ENCODE results near the gene CRLF2. TPM values are rescaled to one million over a fixed set of nuclear protein-coding genes. Genes with fewer than 3 reads are reported as not detected.

The CRLF2 gene
- total and polyA plus RNA-seq, 2 experiments from 2014 or later = not detected

GRCh38 chrX:1144293-1144692 lies 68.2 kb downstream of the CRLF2 start:
- no peak for TF ChIP-seq CTCF (IDR thresholded peaks at IDR 0.05; ENCODE audit: low read depth, low read length)
- H3K27me3 ChIP-seq = no peaks in the 10 kb centered on the region
- no peak for DNase-seq (ENCODE audit: low read depth in 1 of 2, low spot score in 1 of 2)

More at GRCh38 chrX:1144293-1144692, 68.2 kb downstream of the CRLF2 start:
- Histone ChIP-seq H3K27ac (no peak overlapping the region), H3K9me3 (ENCODE audit: low read depth) (no peaks in the 10 kb centered on the region), H3K36me3 (no peaks in the 10 kb centered on the region), H3K4me1 (ENCODE audit: low read depth) (no peaks in the 10 kb centered on the region), H3K4me3 (no peak overlapping the region)

Other genes starting within 250 kb of the CRLF2 start
- gene CSF2RA, start 56.2 kb upstream of the CRLF2 start, total RNA-seq = 1.9 and 2.1 TPM in 2 replicates
- 2.4 TPM in 2 replicates for gene CSF2RA, start 56.2 kb upstream of the CRLF2 start, polyA plus RNA-seq
- gene IL3RA, start 124.1 kb upstream of the CRLF2 start, total RNA-seq = 0.11 TPM in 1 of 2 replicates, not detected in the other
- 3.4 and 5.3 TPM in 2 replicates for gene IL3RA, start 124.1 kb upstream of the CRLF2 start, polyA plus RNA-seq
- 484 and 592 TPM in 2 replicates for gene SLC25A6, start 179.5 kb upstream of the CRLF2 start, total RNA-seq
- gene SLC25A6, start 179.5 kb upstream of the CRLF2 start, polyA plus RNA-seq = 370 and 468 TPM in 2 replicates
- 26.2 and 43.8 TPM in 2 replicates for gene ASMTL, start 240.3 kb upstream of the CRLF2 start, total RNA-seq
- 36.5 and 62.9 TPM in 2 replicates for gene ASMTL, start 240.3 kb upstream of the CRLF2 start, polyA plus RNA-seq